ENCODE measurements around the gene UGT1A7. TPM values are rescaled to one million over a fixed set of nuclear protein-coding genes. Genes with fewer than 3 reads are reported as not detected.
"Not testable (repeated sequence)": the region's sequence is repeated elsewhere in the genome, so short reads cannot be mapped to it uniquely, and the experiment has no call there.

The UGT1A7 gene
- total and polyA plus RNA-seq, 7 experiments from 2014 or later, result not detected

DNA sequence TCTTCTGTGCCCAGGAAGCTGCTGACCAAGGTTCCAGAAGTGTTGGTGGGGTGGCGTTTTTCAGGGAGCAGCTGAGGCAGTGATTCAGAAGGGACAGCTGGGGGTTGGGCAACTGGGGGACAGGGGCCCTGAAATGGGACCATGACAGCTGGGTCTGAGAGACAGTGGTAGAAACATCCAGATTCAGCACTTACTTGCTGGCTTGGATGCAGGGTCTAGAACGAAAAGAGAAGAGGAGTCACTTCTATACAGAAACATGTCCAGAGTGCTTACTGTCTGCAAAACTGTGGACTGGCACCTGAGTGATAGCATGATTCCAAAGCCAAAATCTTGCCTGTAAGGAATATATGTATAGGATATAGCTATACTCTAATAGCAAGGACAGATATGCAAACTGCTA is 64.1 kb downstream of the UGT1A7 start:
- Mint-ChIP-seq H3K9me3 (peaks cover 0 to 12% (median 5%) of the 10 kb centered on the region in 11 donors), H3K27me3 (peaks cover 4 to 39% (median 24%) of the 10 kb centered on the region in 5 donors)
- intact Hi-C loops (cut with micrococcal nuclease); H3K4me3 Mint-ChIP-seq; H3K36me3 Mint-ChIP-seq; H3K4me1 ChIP-seq (ENCODE audit: control insufficient read depth in 2 of 2, insufficient read depth in 2 of 2, low read length in 2 of 2); H3K4me1 Mint-ChIP-seq; DNase-seq; POLR2A ChIA-PET; H3K27me3 ChIP-seq (ENCODE audit: control insufficient read depth in 2 of 2, insufficient read depth in 2 of 2, low read length in 2 of 2); H3K4me3 ChIP-seq (ENCODE audit: low read length); H3K9me3 ChIP-seq (ENCODE audit: control insufficient read depth in 2 of 3, low read length in 3 of 3); CTCF ChIA-PET; H3K27ac ChIP-seq (ENCODE audit: low read depth, low read length); H3K27ac Mint-ChIP-seq; ATAC-seq; H3K36me3 ChIP-seq (ENCODE audit: control insufficient read depth in 2 of 3, insufficient read depth in 3 of 3, low read length in 3 of 3): not testable (repeated sequence)

DNA sequence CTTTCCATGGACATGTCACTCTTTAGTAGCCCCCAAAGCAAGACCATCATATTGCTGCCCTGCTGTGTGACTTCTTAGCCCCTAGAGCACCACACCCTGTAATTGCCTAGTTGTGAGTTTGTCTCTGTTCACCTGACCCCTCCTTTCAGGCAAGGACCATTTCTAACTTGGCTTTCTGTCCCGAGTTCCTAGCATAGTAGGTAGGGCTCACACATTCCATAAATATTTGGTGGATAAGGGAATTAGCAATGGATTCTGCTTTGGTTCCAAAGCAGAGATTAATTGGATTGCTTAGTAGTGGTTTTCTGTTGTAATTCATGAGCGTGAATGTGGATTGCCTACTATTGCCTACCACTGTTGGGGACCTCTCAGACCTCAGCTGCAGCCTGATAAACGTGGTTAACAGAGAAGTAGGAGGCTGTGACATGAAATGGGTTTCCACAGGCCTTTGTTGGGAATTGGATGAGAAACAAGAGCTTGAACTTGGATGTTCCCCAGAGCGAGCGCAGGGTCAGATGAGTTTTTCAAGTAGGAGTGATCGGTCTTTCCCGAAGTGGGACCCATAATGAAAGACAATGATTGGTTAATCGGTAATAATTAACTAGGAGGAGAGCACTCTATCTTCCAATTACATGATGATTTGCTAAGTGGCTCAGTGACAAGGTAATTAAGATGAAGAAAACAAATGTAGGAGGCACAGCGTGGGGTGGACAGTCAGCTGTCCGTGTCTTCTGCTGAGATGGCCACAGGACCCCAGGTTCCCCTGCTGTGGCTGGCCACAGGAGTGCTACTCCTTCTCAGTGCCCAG is 65.0 kb downstream of the UGT1A7 start:
- H3K9me3 Mint-ChIP-seq, result peaks cover 5 to 21% (median 13%) of the 10 kb centered on the region in 11 donors
- H3K27ac ChIP-seq (ENCODE audit: low read depth, low read length), result no peak overlapping the region
- DNase-seq (no peak), ATAC-seq (no peak)
- peaks cover 0 to 6% (median 0%) of the 10 kb centered on the region in 5 donors for H3K36me3 Mint-ChIP-seq
- peaks cover 4 to 39% (median 24%) of the 10 kb centered on the region in 5 donors for H3K27me3 Mint-ChIP-seq
- intact Hi-C loops (cut with micrococcal nuclease), result no loop called here
- no peaks in the 10 kb centered on the region for H3K4me1 ChIP-seq (ENCODE audit: control insufficient read depth in 2 of 2, insufficient read depth in 2 of 2, low read length in 2 of 2)
- H3K27ac Mint-ChIP-seq, result no peak overlapping the region
- no peaks in the 10 kb centered on the region for H3K27me3 ChIP-seq (ENCODE audit: control insufficient read depth in 2 of 2, insufficient read depth in 2 of 2, low read length in 2 of 2)
- H3K4me3 ChIP-seq (ENCODE audit: low read length), result no peak overlapping the region
- H3K4me1 Mint-ChIP-seq, result no peaks in the 10 kb centered on the region
- H3K36me3 ChIP-seq (ENCODE audit: control insufficient read depth in 2 of 3, insufficient read depth in 3 of 3, low read length in 3 of 3), result no peaks in the 10 kb centered on the region
- CTCF ChIA-PET, result no interaction called here
- H3K4me3 Mint-ChIP-seq, result no peak overlapping the region
- peaks cover 0 to 8% (median 0%) of the 10 kb centered on the region in 3 experiments for H3K9me3 ChIP-seq (ENCODE audit: control insufficient read depth in 2 of 3, low read length in 3 of 3)
- POLR2A ChIA-PET, result no interaction called here

DNA sequence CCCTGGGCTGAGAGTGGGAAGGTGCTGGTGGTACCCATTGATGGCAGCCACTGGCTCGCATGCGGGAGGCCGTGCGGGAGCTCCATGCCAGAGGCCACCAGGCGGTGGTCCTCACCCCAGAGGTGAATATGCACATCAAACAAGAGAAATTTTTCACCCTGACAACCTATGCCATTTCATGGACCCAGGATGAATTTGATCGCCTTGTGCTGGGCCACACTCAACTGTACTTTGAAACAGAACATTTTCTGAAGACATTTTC is 65.5 kb downstream of the UGT1A7 start:
- peaks cover 0 to 8% (median 0%) of the 10 kb centered on the region in 3 experiments for H3K9me3 ChIP-seq (ENCODE audit: control insufficient read depth in 2 of 3, low read length in 3 of 3)
- H3K4me3 ChIP-seq (ENCODE audit: low read length), result no peak overlapping the region
- H3K27me3 ChIP-seq (ENCODE audit: control insufficient read depth in 2 of 2, insufficient read depth in 2 of 2, low read length in 2 of 2), result no peaks in the 10 kb centered on the region
- Mint-ChIP-seq H3K4me3 (no peak overlapping the region), H3K27me3 (peaks cover 4 to 39% (median 24%) of the 10 kb centered on the region in 5 donors), H3K4me1 (no peaks in the 10 kb centered on the region), H3K27ac (no peak overlapping the region), H3K36me3 (peaks cover 0 to 6% (median 0%) of the 10 kb centered on the region in 5 donors), H3K9me3 (peaks cover 8 to 26% (median 13%) of the 10 kb centered on the region in 11 donors)
- ChIA-PET POLR2A (no interaction called here), CTCF (no interaction called here)
- ATAC-seq, result no peak
- H3K27ac ChIP-seq (ENCODE audit: low read depth, low read length), result no peak overlapping the region
- no peak for DNase-seq
- H3K4me1 ChIP-seq (ENCODE audit: control insufficient read depth in 2 of 2, insufficient read depth in 2 of 2, low read length in 2 of 2), result no peaks in the 10 kb centered on the region
- no peaks in the 10 kb centered on the region for H3K36me3 ChIP-seq (ENCODE audit: control insufficient read depth in 2 of 3, insufficient read depth in 3 of 3, low read length in 3 of 3)
- intact Hi-C loops (cut with micrococcal nuclease), result no loop called here

DNA sequence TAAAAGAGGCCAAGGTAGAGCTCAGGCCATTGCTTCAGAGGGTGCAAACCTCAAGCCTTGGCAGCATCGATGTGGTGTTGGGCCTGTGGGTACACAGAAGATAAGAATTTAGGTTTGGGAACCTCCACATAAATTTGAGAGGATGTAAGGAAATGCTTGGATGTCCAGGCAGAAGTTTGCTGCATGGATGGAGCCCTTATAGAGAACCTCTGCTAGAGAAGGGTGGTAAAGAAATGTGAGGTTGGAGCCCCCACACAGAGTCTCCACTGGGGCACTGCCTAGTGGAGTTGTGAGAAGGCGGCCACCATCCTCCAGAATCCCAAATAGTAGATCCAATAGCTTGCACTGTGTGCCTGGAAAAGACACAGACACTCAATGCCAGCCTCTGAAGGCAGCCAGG is 69.0 kb downstream of the UGT1A7 start:
- H3K4me1 Mint-ChIP-seq; H3K36me3 Mint-ChIP-seq; H3K27ac Mint-ChIP-seq; H3K36me3 ChIP-seq (ENCODE audit: control insufficient read depth in 2 of 3, insufficient read depth in 3 of 3, low read length in 3 of 3); H3K27ac ChIP-seq (ENCODE audit: low read depth, low read length); H3K4me1 ChIP-seq (ENCODE audit: control insufficient read depth in 2 of 2, insufficient read depth in 2 of 2, low read length in 2 of 2); H3K27me3 ChIP-seq (ENCODE audit: control insufficient read depth in 2 of 2, insufficient read depth in 2 of 2, low read length in 2 of 2); H3K4me3 Mint-ChIP-seq; H3K9me3 ChIP-seq (ENCODE audit: control insufficient read depth in 2 of 3, low read length in 3 of 3); intact Hi-C loops (cut with micrococcal nuclease); ATAC-seq; POLR2A ChIA-PET; H3K4me3 ChIP-seq (ENCODE audit: low read length); DNase-seq; CTCF ChIA-PET: not testable (repeated sequence)
- Mint-ChIP-seq H3K9me3 (peaks cover 10 to 30% (median 15%) of the 10 kb centered on the region in 11 donors), H3K27me3 (peaks cover 4 to 41% (median 26%) of the 10 kb centered on the region in 5 donors)

DNA sequence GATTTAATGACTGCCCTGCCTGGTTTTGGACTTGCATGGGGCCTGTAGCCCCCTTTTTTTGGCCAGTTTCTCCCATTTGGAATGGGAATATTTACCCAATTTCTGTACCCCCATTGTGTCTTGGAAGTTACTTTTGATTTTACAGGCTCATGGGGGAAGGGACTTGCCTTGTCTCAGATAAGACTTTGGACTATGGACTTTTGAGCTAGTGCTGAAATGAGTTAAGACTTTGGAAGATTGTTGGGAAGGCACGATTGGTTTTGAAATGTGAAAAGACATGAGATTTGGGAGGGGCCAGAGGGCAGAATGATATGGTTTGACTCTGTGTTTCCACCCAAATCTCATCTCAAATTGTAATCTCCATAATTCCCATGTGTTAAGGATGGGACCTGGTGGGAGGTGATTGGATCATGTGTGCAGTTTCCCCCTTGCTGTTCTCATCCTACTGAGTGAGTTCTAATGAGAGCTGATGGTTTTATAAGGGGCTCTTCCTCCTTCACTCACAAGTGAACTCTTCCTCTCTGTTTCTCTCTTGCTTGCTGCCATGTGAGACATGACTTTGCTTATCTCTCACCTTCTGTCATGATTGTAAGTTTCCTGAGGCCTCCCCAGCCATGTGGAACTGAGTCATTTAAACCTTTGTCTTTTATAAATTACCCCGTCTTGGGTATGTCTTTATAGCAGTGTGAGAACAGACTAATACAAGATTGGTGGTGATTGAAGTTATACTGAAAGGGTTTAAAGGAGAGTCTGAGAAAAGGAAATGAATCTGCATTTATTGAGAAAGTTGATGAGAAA is 69.7 kb downstream of the UGT1A7 start:
- POLR2A ChIA-PET; ATAC-seq; CTCF ChIA-PET; H3K4me1 ChIP-seq (ENCODE audit: control insufficient read depth in 2 of 2, insufficient read depth in 2 of 2, low read length in 2 of 2); H3K36me3 ChIP-seq (ENCODE audit: control insufficient read depth in 2 of 3, insufficient read depth in 3 of 3, low read length in 3 of 3); DNase-seq; H3K9me3 ChIP-seq (ENCODE audit: control insufficient read depth in 2 of 3, low read length in 3 of 3); H3K4me1 Mint-ChIP-seq; H3K4me3 ChIP-seq (ENCODE audit: low read length); H3K36me3 Mint-ChIP-seq; H3K27ac ChIP-seq (ENCODE audit: low read depth, low read length); H3K27me3 ChIP-seq (ENCODE audit: control insufficient read depth in 2 of 2, insufficient read depth in 2 of 2, low read length in 2 of 2); H3K27ac Mint-ChIP-seq; intact Hi-C loops (cut with micrococcal nuclease); H3K4me3 Mint-ChIP-seq: not testable (repeated sequence)
- peaks cover 4 to 35% (median 26%) of the 10 kb centered on the region in 5 donors for H3K27me3 Mint-ChIP-seq
- H3K9me3 Mint-ChIP-seq, result peaks cover 10 to 30% (median 15%) of the 10 kb centered on the region in 11 donors

DNA sequence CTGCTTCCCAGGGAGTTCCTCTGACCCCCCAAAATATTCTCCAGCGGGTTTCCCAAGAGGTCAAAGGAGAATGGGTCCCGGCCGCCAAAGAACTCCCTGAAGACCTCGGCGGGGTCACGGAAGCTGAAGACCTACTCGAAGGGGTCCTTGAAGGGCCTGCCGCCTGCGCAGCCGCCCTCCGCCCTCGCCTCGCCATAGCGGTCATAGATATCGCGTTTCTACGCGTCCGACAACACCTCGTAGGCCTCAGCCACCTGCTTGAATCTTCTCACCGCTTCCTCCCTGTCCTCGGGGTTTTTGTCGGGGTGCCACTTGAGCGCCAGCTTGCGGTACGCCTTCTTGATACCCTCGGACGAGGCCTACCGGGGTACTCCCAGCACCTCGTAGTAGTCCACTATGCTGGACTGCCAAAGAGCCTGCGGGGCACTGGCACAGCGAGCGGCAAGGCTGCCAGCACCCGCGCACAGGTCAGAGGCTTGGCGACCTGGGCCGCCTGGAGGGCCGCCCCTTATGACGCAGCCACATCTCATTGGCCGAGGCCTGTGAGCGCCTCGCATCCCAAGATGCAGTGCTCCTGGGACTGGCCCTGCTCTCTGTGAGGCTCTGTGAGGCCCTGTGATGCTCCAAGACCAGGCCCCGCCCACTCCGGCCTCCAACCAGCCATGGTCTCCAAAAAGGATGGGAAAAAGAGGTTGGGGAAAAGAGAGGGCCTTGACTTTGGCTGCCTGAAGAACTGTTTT is 73.3 kb downstream of the UGT1A7 start:
- CTCF ChIA-PET, result no interaction called here
- Mint-ChIP-seq H3K4me3 (no peak overlapping the region), H3K36me3 (peaks cover 0 to 2% (median 0%) of the 10 kb centered on the region in 5 donors), H3K4me1 (no peaks in the 10 kb centered on the region), H3K27me3 (peaks cover 0 to 12% (median 7%) of the 10 kb centered on the region in 5 donors), H3K9me3 (peaks cover 6 to 26% (median 13%) of the 10 kb centered on the region in 11 donors), H3K27ac (no peak overlapping the region)
- DNase-seq (no peak), ATAC-seq (no peak)
- Histone ChIP-seq H3K27ac (ENCODE audit: low read depth, low read length) (no peak overlapping the region), H3K27me3 (ENCODE audit: control insufficient read depth in 2 of 2, insufficient read depth in 2 of 2, low read length in 2 of 2) (no peaks in the 10 kb centered on the region), H3K9me3 (ENCODE audit: control insufficient read depth in 2 of 3, low read length in 3 of 3) (peaks cover 0 to 8% (median 0%) of the 10 kb centered on the region in 3 experiments), H3K36me3 (ENCODE audit: control insufficient read depth in 2 of 3, insufficient read depth in 3 of 3, low read length in 3 of 3) (no peaks in the 10 kb centered on the region), H3K4me1 (ENCODE audit: control insufficient read depth in 2 of 2, insufficient read depth in 2 of 2, low read length in 2 of 2) (no peaks in the 10 kb centered on the region), H3K4me3 (ENCODE audit: low read length) (no peak overlapping the region)
- POLR2A ChIA-PET, result no interaction called here
- intact Hi-C loops (cut with micrococcal nuclease), result no loop called here
